Neutrophil (primary cell): ENCODE results near the gene DNAH7.

ENCODE experiments used
- H3K27ac ChIP-seq: fragments of 200-600 bp; sonication (generic); 2 replicates; pipeline ENCODE4 v1.5.1; 2016; ENCODE audit warnings: mild to moderate bottlenecking, moderate library complexity
- H3K27me3 ChIP-seq: fragments of 200-600 bp; sonication (generic); 2 replicates; pipeline ENCODE4 v1.6.0; 2016; ENCODE audit warnings: mild to moderate bottlenecking
- H3K36me3 ChIP-seq: fragments of 200-600 bp; sonication (generic); 2 replicates; pipeline ENCODE4 v1.5.1; 2017
- H3K4me1 ChIP-seq, 2 experiments: fragments of 200-600 bp in 1 of 2; sonication (generic) in 1 of 2; 1 replicate in 1 of 2; 2 replicates in 1 of 2; pipeline versions ENCODE4 v1.5.1 to v1.6.1; 2013 to 2016; ENCODE audit warnings: low read depth in 1 of 2, low read length in 1 of 2, mild to moderate bottlenecking in 1 of 2, moderate library complexity in 1 of 2; ENCODE audit not compliant: control insufficient read depth in 1 of 2, insufficient read depth in 1 of 2
- H3K4me3 ChIP-seq, 2 experiments: fragments of 200-600 bp in 1 of 2; sonication (generic) in 1 of 2; 1 replicate in 1 of 2; 2 replicates in 1 of 2; pipeline ENCODE4 v1.5.1; 2013 to 2016; ENCODE audit warnings: low read depth in 1 of 2, low read length in 1 of 2, mild to moderate bottlenecking in 1 of 2, moderate library complexity in 1 of 2
- H3K9me3 ChIP-seq: fragments of 200-600 bp; sonication (generic); 2 replicates; pipeline ENCODE4 v1.5.1; 2016
- TF ChIP-seq, protein P1 (sequence below): fragments of 200-600 bp; sonication (generic); IDR thresholded peaks from 2 replicates; pipeline ENCODE4 v1.5.1; 2016; ENCODE audit warnings: antibody characterized with exemption

Gene DNAH7

DNA sequence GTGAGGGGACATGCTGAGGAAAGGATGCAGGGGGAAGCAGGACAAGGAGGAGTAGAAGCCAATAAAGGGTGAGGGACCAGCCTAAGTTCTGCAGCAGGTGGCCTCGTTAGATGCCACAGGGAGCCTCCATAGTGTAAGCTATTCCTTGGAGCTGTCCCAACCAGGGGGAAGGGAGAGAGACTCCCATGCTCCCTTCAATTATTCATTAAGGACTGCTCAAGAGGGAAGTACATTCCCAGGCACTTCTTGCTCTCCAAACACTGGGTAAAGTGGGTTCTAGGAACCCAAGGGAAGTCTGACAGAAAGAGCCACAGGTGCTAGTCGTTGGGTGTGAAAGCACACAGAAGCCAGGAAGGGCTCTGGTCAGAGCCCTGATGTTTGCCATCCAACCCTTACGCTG, 217.9 kb downstream of the DNAH7 start:
- no peaks in the 10 kb centered on the region for H3K36me3 ChIP-seq
- no peaks in the 10 kb centered on the region for H3K9me3 ChIP-seq
- TF ChIP-seq, protein P1, sequence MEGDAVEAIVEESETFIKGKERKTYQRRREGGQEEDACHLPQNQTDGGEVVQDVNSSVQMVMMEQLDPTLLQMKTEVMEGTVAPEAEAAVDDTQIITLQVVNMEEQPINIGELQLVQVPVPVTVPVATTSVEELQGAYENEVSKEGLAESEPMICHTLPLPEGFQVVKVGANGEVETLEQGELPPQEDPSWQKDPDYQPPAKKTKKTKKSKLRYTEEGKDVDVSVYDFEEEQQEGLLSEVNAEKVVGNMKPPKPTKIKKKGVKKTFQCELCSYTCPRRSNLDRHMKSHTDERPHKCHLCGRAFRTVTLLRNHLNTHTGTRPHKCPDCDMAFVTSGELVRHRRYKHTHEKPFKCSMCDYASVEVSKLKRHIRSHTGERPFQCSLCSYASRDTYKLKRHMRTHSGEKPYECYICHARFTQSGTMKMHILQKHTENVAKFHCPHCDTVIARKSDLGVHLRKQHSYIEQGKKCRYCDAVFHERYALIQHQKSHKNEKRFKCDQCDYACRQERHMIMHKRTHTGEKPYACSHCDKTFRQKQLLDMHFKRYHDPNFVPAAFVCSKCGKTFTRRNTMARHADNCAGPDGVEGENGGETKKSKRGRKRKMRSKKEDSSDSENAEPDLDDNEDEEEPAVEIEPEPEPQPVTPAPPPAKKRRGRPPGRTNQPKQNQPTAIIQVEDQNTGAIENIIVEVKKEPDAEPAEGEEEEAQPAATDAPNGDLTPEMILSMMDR = no peak

DNA sequence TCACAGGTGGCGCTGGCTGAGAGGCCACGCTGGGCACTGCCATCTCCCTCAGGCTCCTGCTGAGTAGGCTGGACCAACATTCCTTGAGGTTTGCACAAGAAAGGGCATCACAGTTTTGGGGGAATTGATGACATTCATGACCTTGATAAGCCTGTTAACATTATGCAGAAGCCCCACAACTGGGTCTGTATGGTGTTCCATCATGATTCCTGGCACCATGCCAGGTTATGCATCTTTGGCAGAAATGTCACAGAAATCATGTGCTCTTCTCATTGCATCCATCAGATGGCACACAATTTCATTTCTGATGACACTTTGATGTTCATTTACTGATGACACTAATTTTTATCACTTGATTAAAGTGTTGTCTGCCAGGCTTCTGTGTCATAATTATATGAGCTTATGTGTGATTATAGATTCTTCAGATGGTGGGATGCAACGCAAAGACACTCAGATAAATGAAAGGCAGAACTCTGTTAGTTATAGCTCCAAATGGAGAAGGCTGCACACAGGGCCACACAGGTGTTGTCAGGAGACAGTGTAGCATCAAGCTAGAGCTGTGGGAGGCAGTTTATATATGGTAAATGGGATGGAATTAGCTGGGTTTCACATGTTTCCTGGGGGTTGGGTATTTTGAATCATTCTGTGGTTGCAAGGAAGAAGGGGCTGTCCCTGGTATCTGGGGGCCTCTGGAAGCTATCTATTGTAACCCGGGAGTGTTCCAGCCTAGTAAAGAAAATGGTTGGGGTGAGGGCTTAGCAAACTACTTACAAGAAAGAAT, 220.3 kb downstream of the DNAH7 start:
- TF ChIP-seq, protein P1 = no peak
- H3K27ac ChIP-seq = no peak overlapping the region
- no peaks in the 10 kb centered on the region for H3K36me3 ChIP-seq
- no peaks in the 10 kb centered on the region for H3K4me1 ChIP-seq
- no peaks in the 10 kb centered on the region for H3K27me3 ChIP-seq
- H3K4me3 ChIP-seq = no peak overlapping the region
- H3K9me3 ChIP-seq = no peaks in the 10 kb centered on the region

More for the DNA sequence above, 217.9 kb downstream of the DNAH7 start:
- Histone ChIP-seq H3K4me1 (no peaks in the 10 kb centered on the region), H3K27me3 (no peaks in the 10 kb centered on the region), H3K4me3 (no peak overlapping the region), H3K27ac (no peak overlapping the region)

DNA sequence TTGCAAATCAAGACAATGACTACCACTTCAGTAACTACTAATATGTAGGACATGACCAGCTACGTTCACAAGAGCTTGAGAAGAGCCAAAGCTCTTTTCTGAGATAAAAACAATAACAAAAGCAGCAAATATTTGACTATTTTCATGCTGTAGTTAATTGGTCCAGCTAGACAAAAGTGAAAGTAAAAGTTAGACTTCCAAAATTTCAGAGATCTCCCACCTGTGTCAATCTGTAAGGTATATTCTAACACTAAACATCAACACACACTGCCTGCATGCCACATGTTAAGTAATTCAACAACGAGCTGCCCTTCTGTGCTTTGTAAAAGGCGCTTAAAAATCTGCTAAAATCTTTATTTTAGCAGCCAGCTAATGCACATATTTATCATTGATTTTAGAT, 225.7 kb downstream of the DNAH7 start:
- Histone ChIP-seq H3K4me3 (no peak overlapping the region), H3K9me3 (no peaks in the 10 kb centered on the region), H3K27ac (no peak overlapping the region)

GRCh38 chr2:195838002-195838401, 230.6 kb downstream of the DNAH7 start:
- no peaks in the 10 kb centered on the region for H3K4me1 ChIP-seq
- H3K27me3 ChIP-seq = no peaks in the 10 kb centered on the region
- no peaks in the 10 kb centered on the region for H3K36me3 ChIP-seq
- H3K27ac ChIP-seq = no peak overlapping the region
- no peaks in the 10 kb centered on the region for H3K9me3 ChIP-seq
- no peak overlapping the region for H3K4me3 ChIP-seq
- TF ChIP-seq, protein P1 = no peak

More for the DNA sequence above, 225.7 kb downstream of the DNAH7 start:
- TF ChIP-seq, protein P1 = no peak
- H3K36me3 ChIP-seq = no peaks in the 10 kb centered on the region
- H3K4me1 ChIP-seq = no peaks in the 10 kb centered on the region
- no peaks in the 10 kb centered on the region for H3K27me3 ChIP-seq

- Histone ChIP-seq H3K4me3 (no peak overlapping the region), H3K9me3 (no peaks in the 10 kb centered on the region), H3K27me3 (no peaks in the 10 kb centered on the region), H3K27ac (no peak overlapping the region), H3K36me3 (no peaks in the 10 kb centered on the region), H3K4me1 (no peaks in the 10 kb centered on the region)
- TF ChIP-seq, protein P1 = no peak
These were observed 232.6 kb downstream of the DNAH7 start for GRCh38 chr2:195836002-195836401.
